Effector CD4-positive, alpha-beta T cell (primary cell): ENCODE data around the gene NKX2-4. TPM values are rescaled to one million over a fixed set of nuclear protein-coding genes. Genes with fewer than 3 reads are reported as not detected.
A peak's percentile ranks its signal among the peaks of the same experiment; 100 is the strongest.
"Not testable (repeated sequence)": the region's sequence is repeated elsewhere in the genome, so short reads cannot be mapped to it uniquely, and the experiment has no call there.

Experiments
- DNase-seq: peaks from one replicate; pipeline ENCODE4 v3.0.0-alpha.2; 2020
- total RNA-seq: gene quantifications from one replicate; lab custom pipeline; 2026; lab: John Stamatoyannopoulos, UW

NKX2-4 gene
- total RNA-seq: not detected

DNA sequence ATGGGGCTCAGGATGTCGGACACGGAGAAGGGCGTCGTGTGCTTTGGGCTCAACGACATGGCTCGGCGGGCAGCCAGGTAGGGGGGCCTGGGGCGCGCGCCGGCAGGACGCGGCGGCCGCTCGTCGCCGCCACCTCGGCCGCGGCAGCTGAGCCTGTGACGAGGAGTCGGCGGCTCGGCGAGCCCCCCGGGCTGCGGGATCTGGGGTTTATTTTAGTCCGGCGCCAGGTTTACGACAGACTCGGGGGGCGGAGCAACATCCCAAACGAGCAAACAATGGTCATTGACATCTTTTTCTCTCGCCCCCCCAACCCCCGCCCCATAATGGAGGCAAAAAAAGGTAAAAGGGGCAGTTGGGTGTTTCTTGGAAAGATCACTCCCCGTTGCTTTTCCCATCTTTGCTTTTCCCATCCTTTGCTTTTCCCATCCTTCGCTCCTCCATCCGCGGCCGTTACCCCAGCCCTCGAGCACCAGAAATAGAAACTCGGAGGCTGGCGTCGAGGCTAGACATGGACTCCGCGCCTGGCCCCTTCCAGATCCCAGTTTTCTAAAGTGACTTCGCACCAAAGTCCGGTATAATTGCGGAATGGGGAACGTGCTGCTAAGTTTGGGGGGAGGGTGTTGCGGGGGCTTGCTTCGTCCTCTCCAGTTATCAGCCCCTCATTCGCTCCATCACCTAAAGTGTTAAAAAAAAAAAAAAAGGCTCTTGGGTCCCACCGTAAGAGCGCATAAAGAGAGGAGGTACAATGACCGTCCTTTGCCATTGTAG lies at the start of gene NKX2-4:
TSS of gene NKX2-4 (minus strand) at position 186 of the 768 bp plus-strand sequence. CDS start at position 59, 127 bp downstream.
- DNase-seq: no peak

DNA sequence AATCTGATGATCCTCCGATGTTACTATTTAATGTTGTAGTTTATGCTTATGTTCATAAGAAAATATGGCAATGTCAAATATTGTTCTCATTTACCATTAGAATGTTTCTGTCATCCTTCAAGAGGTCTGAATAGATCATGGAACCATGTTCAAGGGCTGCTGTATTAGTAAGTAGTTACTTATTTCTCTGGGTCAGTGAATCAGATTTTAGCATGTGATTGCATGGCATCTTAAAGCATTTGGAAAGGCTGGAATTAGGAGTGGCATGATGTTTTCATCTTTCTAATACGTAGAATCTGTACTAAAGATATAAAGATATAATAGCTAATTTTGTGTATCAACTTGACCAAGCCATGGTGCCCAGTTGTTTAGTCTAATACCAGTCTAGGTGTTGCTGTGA lies 40.5 kb upstream of the NKX2-4 start:
- no peak for DNase-seq

DNA sequence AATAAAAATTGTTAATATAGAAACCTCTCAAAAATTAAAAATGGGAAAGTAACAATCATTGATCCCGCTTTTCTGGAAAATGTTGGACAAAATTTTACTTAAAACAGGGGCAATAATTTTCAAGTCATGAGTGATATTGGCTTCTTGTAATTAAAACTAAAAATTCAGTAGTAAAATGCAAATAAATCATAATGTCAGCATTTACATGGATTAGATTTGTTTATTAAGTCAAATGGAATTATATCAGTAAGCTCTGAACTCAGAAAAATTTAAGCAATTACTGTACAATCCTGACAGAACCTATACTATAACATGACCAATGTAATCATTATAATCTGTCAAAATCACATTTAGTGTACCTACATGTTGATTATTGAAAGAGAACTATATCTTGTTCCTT lies 39.9 kb upstream of the NKX2-4 start:
- no peak for DNase-seq

DNA sequence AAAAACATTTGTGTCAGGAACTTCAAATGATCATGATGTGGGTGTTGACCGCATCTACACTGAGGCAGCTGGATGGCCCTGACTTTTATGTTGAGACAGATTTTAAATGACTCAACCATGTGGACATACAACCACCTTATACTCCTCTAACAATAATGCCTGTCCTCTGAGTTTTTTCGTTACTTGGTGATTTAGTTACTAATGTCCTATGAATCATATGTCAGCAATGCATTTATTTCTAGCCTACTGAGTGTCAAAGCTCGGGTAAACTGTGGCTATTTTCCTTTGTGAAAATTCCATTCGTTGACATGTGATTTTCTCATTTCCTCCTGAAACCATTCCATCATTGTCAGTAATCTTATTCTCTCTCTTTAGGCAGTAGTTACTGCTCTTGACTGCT lies 38.9 kb upstream of the NKX2-4 start:
- DNase-seq: no peak

DNA sequence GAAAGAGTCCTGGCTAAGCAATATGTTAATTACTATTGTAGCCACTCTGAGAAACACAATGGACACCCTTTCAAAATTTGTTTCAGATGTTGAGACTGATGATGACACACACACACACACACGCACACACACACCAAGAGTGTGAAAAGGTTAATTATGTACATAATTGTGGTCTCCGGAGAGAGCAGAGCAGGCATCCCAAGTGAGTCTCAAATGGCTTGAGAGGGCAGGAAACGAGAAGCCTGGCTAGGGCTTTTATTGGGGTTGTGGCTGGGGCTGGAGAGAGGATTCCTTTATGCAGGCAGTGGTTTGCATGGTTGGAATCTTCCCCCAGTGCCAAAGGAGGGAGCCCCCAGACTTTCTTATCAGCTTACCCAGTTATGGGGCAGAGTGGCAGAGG lies 38.2 kb upstream of the NKX2-4 start:
- DNase-seq: no peak

DNA sequence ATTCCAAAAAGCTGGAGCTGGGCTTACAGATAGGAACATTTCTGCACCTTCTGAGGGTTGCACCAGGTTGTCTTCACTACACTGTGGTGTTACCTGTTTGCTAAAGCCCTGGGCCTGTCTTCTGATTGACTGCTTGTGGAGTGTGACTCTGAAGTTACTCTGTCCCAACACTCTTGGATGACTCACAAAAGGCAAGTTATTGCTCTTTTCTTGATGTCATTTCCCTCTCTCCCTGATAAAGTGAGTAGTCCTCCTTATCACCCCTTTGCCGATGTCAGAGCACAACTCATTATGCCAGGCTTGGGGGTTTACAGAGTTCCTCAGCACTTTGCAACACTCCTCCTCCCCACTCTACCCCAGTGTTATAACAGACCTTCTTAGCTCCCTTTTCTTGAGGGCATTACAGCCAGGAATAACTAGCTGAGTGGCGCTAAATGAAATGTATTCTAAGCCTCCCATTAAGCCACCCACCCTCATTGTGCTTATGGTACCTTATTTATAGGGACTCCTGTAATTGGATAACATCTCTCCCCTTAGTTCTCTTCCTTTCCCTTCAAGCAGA lies 36.1 kb upstream of the NKX2-4 start:
- no peak for DNase-seq

DNA sequence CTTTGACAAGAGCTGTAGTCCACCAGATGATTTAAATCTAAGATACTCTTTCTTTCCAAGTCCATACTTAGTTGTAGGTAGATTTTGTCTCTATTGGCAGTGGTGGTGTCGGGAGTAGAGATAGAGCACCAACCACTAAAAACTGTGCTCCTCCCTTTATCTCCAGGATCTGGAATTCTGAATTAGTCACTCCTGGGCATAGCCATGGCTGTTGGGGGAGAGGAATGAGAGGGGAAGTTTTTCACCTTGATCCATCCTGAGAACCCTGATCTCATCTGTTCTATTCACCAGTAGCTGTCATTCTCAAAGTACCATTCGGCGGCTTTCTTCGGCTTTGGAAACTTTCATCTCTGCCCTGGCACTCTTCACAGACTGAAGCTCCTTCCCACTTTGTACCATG lies 35.6 kb upstream of the NKX2-4 start:
- no peak for DNase-seq

DNA sequence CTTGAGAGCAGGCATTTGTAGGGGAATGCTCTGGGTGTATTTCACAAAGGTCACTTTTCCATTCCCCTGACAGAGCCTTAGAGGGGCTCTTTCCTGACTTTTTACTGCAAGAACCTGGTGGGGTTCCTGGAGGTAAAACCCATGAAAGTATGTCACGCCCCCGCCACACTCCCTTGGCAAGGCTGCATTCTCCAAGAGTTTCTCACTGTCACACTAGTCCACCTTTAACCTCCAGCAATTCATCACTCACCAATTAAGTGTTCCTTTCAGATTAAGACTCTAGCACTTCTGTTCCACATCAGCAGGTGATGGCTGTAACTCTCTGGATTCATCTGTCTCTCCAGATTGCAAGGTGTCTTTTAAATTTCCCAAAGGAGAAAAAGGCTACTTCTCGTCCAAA lies 32.7 kb upstream of the NKX2-4 start:
- no peak for DNase-seq

DNA sequence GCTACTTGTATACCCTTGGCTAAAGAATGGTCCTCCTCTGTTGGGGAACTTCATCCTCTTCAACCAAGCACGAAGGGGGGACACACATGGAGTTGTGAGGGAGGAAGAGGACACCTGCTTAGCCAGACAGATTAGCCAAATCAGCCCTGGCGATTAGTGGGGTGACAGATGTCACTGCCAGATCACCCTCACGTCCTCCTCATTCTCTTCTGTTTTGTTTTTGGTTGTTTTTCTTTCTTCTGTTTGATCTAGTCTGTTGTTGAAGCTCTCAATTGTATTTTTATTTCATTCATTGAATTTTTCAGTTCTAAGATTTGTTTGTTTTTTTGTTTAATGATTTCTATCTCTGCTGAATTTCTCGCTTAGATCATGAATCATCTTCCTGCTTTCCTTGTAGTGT lies 27.5 kb upstream of the NKX2-4 start:
- DNase-seq: no peak

DNA sequence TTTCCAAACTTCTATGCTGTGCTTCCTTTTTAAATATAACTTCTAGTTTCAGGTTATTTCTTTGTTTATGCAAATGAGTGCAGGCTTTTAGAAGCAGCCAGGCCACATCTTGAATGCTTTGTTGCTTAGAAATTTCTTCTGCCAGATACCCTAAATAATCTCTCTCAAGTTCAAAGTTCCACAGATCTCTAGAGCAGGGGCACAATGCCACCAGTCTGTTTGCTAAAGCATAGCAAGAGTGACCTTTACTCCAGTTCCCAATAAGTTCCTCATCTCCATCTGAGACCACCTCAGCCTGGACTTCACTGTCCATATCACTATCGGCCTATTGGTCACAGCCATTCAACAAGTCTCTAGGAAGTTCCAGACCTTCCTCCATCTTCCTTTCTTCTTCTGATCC lies 26.4 kb upstream of the NKX2-4 start:
- DNase-seq: not testable (repeated sequence)

DNA sequence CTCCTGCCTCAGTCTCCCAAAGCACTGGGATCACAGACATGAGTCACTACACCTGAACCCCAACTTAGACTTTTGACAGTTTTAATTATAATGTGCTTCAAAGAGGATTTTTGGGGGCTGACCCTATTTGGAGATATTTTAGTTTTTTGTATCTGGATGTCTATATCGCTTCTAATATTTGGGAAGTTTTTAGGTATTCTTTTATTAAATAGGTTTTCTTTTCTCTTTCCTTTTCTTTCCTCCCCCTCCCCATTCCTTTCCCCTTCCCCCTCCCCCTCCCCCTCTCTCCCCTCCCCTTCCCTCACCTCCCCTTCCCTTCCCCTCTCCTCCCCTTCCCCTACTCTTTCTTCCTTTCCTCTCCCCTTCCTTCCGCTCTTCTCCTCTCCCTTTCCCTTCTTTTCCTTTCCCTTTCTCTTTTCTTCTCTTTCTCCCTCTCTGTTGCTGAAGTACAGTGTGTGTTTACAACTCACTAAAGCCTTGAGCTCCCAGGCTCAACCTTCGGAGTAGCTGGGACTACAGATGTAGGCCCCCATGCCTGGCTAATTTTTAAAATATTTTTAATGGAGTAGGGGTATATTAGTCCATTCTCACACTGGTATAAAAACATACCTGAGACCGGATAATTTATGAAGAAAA lies 24.4 kb upstream of the NKX2-4 start:
- no peak for DNase-seq

DNA sequence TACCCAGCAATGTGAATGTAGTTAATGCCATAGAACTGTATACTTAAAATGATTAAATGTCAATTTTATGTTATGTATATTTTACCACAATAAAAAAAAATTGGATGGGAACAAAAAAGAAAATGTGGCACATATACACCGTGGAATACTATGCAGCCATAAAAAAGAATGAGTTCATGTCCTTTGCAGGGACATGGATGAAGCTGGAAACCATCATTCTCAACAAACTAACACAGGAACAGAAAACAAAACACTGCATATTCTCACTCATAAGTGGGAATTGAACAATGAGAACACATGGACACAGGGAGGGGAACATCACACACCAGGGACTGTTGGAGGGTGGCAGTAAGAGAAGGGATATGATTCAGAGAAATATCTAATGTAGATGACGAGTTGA lies 21.8 kb upstream of the NKX2-4 start:
- not testable (repeated sequence) for DNase-seq

DNA sequence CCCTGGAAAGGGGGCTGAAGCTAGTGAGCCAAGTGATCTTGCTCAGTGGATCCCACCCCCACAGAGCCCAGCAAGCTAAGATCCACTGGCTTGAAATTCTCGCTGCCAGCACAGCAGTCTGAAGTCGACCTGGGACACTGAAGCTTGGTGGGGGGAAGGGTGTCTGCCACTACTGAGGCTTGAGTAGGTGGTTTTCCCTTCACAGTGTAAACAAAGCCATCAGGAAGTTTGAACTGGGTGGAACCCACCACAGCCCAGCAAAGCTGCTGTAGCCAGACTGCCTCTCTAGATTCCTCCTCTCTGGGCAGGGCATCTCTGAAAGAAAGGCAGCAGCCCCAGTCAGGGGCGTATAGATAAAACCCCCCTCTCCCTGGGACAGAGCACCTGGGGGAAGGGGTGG lies 16.7 kb upstream of the NKX2-4 start:
- not testable (repeated sequence) for DNase-seq

DNA sequence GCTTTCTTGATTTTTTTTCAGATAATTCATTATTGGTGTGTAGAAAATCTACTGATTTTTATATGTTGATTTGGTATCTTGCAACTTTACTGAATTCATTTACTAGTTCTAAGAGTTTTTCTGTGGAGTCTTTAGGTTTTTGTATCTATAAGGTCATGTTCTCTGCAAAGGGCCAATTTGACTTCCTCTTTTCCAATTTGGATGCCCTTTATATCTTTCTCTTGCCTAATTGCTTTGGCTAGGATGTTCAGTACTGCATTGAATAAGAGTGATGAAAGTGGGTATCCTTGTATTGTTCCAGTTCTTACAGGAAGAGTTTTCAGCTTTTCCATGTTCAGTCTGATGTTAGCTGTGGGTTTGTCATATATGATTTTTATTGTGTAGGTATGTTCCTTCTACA lies 14.4 kb upstream of the NKX2-4 start:
- DNase-seq: no peak

DNA sequence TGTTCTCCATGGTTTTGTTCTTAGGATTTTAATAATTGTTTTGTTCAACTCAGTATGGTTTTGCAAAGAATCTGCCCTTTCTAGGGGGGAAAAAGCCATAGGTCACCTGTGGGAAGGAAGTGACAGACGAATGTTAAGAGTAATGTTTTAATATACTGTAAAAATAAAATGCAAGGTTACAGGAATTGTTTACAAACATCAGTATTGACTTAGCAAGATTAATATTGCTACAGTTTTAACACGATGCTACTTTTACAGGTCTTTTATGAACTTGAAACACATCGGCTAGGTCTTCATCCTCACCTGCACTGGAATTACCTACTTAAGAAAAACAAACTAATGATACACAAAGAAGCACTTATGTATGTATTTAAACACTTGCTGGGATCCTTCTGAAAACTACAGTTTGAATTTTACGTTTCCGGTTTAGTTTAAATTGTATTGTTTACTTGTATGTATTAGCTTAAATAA lies 1.7 kb upstream of the NKX2-4 start:
- DNase-seq: no peak

DNA sequence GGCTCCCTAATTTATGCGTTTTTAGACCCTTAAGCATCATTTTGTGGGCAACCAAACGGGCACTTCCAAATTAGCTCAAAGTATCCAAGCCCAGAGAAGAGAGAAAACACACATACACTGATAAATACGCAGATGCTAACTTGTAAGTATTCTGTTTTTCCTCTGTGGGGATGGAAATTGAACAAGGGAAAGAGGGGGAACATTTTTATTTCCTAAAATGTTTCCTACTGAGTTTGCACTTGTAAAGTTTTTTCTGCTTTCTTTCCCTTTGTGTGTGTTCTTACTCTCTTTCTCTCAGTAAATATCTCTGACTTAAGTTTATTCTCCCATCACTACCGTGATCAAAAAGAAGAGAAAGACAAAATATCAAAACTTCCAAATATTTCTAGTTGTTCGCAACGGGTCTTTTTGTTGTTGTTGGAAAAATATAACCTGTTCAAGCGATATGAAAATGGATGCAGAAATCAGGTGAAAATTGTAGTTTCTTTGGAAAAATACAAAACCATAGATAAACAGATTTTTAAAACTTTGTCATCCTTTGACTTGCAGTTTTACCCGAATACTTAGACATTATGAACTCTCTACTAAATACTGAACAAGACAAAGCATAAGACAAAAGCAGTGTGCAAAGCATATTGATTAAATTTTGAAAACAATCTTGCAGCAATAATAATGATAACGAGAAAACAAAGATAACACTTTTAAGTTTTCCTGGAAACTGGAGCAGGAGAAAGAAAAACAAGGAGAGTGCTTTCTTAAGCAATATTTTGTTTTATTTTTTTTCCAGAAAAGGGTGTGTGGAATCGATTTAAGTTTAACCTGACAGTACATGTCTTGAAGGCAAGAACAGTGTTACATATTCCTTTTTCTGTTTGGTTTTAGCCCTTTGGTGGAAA lies 1.0 kb upstream of the NKX2-4 start:
- DNase-seq: no peak

DNA sequence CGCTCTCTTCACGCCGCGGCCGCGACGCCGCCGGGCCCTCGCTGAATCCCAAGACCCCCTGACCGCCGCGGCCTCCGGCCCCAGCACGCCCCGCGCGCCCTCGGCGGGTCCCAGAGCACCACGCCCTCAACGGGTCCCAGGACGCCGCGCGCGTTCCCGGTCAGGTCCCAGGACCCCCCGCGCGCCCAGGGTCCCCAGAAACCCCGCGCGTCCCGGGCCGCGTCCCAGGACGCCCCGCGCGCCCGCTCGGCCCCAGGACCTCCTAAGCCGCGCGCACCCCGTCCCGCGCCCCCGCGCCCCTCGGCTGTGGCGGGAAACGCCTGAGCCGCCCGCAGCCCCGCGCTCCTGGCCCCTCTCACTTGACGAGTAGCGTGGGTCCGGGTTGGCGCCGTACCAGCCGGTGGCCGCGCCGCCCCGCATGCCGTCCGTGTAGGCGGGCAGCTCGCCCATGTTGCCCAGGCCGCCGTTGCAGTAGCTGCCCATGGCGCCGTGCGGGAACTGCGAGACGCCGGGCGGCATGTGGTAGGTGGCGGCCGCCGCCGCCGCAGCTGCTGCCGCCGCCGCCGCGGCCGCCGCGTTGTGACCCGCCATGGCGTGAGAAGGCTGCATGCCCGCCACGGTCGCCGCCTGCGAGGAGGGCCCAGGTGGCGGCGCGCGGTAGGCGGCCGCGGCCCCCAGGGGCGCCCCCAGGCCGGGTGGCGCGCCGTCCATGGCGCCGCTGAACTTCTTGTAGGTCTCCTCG lies 556 bp downstream of the NKX2-4 start:
- DNase-seq: no peak

DNA sequence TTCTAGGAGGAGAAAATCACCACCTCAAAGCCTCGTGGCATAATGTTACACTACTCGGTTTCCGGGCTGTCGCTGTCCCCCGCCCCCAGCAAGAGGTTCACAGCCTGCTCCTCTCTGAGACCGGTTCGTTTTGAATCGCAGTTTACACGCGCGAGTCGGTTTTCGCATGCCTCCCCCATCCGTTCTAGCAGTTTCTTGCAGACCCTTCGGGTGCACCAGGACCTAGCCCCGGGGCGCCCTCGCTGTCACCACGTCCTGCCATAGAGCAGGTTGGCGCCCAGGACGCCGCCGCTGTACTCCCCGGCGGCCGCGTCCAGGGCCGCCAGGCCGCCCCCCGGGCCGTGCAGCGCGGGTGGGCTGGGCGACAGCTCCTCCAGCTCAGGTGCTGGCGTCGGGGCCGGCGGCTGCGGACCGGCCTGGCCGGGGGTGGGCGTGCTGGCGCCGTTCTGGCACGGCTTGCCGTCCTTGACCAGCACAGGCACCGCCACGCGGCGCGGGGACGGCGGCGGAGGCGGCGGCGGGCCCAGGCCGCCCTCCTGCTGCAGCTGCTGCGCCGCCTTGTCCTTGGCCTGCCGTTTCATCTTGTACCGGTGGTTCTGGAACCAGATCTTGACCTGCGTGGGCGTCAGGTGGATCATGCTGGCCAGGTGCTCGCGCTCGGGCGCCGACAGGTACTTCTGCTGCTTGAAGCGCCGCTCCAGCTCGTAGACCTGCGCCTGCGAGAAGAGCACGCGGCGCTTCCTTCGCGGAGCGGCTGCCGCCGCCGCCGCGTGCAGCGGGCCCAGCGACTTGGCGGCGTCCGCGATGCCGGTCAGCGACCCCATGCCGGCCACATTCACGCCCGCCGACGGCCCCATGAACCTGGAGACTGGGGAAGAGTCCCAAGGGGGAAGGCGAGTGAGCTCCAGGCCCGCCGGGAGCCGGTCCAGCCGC lies 1.4 kb downstream of the NKX2-4 start:
- DNase-seq: peak; percentile 25

DNA sequence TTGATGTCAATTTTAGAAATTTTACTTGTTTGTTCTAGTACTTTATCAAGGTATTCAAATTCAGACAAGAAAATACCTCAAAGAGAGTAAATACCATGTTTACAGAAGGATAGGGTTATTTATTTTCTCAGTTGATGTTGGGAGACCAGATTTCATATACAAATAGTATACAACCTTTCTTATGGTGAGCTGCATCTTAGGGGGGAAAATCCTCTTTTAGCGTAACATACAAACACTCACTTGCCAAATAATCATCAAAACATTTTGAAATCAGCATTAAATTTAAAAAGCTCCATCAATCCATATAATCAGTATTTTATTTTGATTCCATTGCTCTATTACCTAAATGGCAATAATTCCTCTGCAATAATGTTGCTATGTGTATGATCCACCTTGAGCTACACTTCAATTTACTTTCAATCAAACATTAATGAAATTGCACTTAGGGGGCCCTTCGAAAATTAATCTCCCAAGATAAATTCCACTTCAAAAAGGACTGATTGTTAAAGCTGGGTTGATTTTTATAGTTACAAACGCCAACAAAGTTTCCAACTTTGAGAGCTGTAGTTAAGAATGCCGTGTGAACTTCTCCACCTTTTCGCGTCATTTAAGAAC lies 2.2 kb downstream of the NKX2-4 start:
- DNase-seq: no peak

DNA sequence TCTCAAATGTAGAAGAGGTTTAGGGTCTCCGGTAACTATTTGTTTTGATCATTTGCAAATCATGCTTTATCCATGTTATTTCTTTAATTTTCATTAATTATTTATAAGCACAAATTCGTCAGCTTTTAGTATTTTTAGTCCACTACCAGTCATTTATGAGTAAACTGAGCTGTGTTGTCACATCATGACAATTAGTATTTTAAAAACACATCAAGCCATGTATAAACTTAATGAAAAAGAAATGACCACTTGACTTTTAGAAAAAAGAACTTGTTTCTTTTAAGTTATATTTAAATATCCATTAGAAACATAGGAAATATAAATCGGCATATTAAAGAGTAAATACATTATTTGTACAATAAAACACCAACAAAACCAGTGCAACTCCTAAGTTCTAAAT lies 2.8 kb downstream of the NKX2-4 start:
- no peak for DNase-seq
